Measurements from ENCODE around the gene PLA2G15.

PLA2G15 gene

GRCh38 chr16:68285683-68286082 is 40.5 kb downstream of the PLA2G15 start:
- no peak for TF ChIP-seq CTCF (IDR thresholded peaks at IDR 0.05)

- TF ChIP-seq CTCF (IDR thresholded peaks at IDR 0.05), result no peak
Observed at GRCh38 chr16:68286153-68287074, 41.2 kb downstream of the PLA2G15 start.

DNA sequence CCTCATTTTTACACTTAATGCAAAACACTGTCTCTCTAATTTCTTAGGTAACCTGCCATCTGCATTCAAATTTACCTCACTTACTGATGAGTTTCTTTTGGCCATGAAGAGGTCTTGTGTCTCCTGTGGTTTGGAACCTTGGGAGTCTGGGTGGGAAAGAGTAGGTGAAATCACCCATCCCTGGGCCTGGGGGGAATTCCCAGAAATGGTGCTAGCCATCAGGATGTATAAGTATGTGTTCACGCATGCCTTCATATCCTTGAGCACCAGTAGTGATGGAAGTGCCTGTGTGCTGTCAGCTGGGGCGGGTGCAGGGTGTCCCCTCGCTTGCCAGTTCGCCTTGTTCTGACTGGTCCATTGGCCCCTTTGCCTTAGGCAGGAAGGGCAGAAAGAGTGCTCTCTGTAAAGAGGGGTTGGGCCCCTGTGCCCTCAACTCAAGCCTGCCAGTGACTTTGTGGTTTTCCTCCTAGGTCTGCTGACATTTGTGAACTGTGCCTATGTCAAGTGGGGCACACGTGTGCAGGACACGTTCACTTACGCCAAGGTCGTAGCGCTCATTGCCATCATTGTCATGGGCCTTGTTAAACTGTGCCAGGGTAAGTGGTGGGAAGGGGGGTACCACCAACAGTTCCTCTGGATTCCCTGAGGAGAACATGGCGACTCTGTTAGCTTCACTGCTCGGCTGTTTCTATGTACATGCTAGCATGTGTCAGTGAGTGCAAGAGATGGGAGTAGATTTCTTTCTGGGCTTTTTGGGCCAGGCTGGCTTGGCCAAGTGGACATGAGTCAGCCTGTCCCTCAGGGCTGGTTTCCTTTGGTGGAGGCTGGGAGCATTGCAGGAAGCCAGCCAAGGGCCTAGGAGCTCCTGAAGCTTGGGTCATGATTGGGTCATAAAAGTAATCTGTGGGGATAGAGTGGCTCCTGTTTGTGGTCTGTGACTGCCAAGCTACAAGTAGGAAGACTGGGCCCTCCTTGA is 42.4 kb downstream of the PLA2G15 start:
- TF ChIP-seq CTCF (IDR thresholded peaks at IDR 0.05), result no peak

DNA sequence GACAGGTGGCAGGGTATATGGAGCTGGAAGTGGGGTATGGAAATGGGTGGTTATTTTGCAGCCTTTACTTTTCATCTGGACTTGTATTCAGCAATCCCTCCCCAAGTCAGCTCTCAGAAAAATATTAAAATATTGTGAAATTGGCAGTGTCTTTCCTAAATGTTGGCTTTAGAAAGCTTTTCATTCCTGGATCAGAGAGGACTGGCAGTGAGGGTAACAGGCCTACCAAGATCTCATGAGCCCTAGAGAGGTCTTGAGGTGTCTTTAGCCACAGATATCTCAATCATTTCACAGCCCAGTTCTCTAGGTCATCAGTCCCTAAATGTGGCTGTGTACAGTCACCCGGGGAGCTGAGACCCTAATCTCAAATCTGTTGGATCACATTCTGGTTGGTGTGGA is 43.1 kb downstream of the PLA2G15 start:
- no peak for TF ChIP-seq CTCF (IDR thresholded peaks at IDR 0.05)

DNA sequence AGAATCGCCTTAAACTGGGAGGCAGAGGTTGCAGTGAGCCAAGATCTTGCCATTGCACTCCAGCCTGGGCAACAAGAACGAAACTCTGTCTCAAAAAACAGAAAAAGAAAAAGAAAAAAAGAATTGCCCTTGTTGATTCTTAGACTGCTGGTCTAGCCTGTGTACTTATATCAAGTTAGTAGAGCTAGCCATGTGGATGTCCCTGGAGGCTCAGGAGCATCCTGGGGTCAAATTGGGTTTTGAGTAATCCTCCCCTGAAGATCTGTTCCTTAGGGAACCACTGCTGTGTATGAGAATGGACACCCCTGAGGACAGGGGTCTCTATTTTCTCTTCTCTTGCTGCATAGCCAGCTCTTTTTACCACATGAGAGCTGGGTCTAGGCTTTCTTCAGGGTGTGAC is 44.0 kb downstream of the PLA2G15 start:
- no peak for TF ChIP-seq CTCF (IDR thresholded peaks at IDR 0.05)

DNA sequence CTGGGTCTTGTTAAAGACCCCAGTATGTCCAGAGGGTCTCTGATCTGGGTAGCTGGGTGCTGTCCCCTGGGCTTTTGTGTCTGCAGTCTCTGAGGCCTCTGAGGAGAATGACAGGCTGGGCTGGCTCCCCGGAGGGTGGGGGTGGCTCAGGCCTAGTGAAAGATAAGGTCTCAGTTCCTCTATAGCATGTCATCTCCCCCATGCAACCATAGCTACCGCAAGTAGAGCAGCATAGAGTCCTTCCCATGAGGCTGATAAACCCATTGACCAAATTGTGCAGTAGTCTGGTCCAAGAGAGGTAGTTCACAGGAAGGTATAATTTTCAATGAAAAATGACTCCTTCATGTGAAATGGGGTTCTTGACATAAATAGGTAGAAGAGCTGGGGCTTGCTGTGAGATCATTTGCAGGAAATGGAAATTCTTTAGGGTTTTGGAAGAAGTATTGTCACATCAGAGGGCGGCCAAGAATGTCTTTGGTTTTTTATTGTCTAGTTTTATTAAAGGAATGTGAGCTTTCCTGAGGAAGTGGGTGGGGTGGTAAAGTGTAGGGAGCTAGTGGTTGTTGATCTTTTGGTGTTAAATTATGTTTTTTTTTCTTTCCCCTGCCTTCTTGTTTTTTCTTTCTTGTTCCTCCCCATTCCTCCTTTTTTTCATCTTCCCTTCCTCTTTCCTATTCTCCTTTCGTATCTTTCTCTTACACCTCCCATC is 44.6 kb downstream of the PLA2G15 start:
- no peak for TF ChIP-seq CTCF (IDR thresholded peaks at IDR 0.05)

DNA sequence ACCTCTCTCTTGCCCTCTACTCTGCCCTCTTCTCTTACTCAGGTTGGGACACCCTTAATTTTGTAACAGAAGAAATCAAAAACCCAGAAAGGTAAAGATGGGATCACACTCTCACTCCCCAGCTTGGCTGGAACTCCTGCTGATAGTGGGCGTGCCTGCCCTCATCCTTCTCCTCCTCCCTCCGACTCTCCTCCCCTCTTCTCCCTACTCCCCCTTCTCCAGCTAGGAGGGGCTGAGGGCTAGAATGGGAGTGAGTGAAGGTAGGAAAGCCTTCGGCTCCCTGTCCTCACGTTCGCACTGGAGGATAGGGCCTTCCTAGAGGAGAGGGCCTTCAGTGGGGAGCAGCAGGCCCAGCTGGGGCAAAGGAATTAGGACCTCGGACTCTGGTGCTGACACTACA is 45.3 kb downstream of the PLA2G15 start:
- TF ChIP-seq CTCF (IDR thresholded peaks at IDR 0.05), result no peak
